Stimulated activated CD4-positive, alpha-beta T cell treated with anti-CD3 and anti-CD28 coated beads, Interleukin-12 subunit alpha, Interleukin-12 subunit beta, amount 100 ng/mL, for 4 hours (primary cell): ENCODE measurements around the gene DBH.

Experiments
- DNase-seq: peaks from one replicate; pipeline ENCODE4 v3.0.0-alpha.2; 2020

The DBH gene

GRCh38 chr9:133703591-133704399 is 67.6 kb downstream of the DBH start:
- no peak for DNase-seq

GRCh38 chr9:133704711-133705181 is 68.6 kb downstream of the DBH start:
- no peak for DNase-seq

GRCh38 chr9:133705576-133705975 is 69.4 kb downstream of the DBH start:
- no peak for DNase-seq

- DNase-seq = no peak
These were observed 70.3 kb downstream of the DBH start for GRCh38 chr9:133706307-133707050.

- no peak for DNase-seq
These were observed 71.1 kb downstream of the DBH start for GRCh38 chr9:133707065-133707762.

GRCh38 chr9:133707763-133708245 is 71.6 kb downstream of the DBH start:
- DNase-seq = no peak

GRCh38 chr9:133708246-133709014 is 72.3 kb downstream of the DBH start:
- DNase-seq = no peak
